GM13976 (cell line): Measurements from ENCODE around the gene TPTE2.

ENCODE experiments used
- DNase-seq: peaks from one replicate; pipeline ENCODE4 v3.0.0; 2012; ENCODE audit warnings: low spot score
- in situ Hi-C: fragments of 300-500 bp; cut with MboI; formaldehyde crosslinking; loops from one replicate; pipeline ENCODE4 v1.12.0; 2022; ENCODE audit warnings: low sequenced_read_pairs, mixed read lengths, inconsistent platforms; ENCODE audit not compliant: unreplicated experiment
- TF ChIP-seq, protein P1 (sequence below): IDR thresholded peaks from 2 replicates; pipeline ENCODE4 v1.5.1; 2012; ENCODE audit warnings: borderline replicate concordance, mild to moderate bottlenecking; ENCODE audit not compliant: insufficient read depth; ENCODE audit errors: extremely low read depth, missing control alignments, control extremely low read depth

The TPTE2 gene

DNA sequence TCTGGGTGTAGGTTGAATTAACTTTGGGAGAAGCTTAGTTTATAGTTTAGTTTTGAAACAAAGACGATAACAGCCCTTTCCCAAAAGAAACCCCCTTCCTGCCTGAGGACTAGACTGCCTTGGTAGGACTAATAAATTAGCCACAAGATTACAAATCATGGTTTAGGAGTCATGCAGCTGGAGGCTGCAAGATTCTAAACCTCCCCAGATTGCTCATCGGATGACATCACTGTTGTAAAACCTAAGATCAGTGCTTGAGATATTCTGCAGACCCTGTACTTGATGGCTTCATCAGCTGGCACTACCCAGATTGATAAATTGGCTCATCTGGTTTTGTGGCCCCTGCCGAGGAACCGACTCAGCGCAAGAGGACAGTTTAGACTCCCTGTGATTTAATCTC is 36.2 kb upstream of the TPTE2 start:
- no peak for DNase-seq
- TF ChIP-seq, protein P1, sequence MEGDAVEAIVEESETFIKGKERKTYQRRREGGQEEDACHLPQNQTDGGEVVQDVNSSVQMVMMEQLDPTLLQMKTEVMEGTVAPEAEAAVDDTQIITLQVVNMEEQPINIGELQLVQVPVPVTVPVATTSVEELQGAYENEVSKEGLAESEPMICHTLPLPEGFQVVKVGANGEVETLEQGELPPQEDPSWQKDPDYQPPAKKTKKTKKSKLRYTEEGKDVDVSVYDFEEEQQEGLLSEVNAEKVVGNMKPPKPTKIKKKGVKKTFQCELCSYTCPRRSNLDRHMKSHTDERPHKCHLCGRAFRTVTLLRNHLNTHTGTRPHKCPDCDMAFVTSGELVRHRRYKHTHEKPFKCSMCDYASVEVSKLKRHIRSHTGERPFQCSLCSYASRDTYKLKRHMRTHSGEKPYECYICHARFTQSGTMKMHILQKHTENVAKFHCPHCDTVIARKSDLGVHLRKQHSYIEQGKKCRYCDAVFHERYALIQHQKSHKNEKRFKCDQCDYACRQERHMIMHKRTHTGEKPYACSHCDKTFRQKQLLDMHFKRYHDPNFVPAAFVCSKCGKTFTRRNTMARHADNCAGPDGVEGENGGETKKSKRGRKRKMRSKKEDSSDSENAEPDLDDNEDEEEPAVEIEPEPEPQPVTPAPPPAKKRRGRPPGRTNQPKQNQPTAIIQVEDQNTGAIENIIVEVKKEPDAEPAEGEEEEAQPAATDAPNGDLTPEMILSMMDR, result no peak
- in situ Hi-C loops, result loop anchor here (25.0 kb wide), 2 partner anchors 360 to 935 kb away; no protein-coding TSS in a partner anchor

DNA sequence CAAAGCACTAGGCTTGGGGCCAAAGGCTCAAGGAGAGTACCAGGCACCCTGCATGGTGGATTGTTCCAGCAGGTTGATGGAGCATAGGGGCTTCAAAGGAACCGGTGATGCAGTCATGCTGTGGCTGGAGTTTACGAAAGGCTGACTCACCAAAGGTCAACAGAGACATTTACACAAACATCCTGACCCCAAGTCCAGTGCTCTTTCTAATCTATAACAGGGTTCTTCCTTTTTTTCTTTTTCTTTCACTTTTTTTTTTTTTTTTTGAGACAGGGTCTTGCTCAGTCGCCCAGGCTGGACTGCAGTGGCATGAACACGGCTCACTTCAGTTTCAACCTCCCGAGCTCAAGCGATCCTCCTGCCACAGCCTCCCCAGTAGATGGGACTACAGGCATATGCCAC is 35.6 kb upstream of the TPTE2 start:
- DNase-seq, result no peak
- in situ Hi-C loops, result loop anchor here (25.0 kb wide), 2 partner anchors 360 to 935 kb away; no protein-coding TSS in a partner anchor
- TF ChIP-seq, protein P1, result no peak

DNA sequence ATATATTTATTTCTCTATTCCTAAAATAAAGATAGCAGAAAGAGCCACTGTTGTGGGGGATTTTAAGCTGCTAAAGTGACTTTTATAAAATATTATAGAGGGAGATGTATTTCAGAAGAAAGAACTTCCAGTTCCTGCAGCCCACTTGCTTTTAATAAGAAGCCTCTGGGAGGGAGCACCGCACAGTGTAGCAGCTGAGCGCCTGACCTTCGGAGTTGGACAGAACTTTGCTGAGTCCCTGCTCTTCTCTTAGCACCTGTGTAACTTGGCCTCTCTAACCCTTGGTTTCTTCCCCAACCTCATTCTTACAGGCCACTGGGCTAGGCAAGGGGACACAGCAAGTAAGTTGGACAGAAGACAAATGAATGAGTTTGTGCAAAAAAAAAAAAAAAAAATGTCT is 34.8 kb upstream of the TPTE2 start:
- DNase-seq, result no peak
- in situ Hi-C loops, result loop anchor here (25.0 kb wide), 2 partner anchors 359 to 934 kb away; no protein-coding TSS in a partner anchor
- TF ChIP-seq, protein P1, result no peak

DNA sequence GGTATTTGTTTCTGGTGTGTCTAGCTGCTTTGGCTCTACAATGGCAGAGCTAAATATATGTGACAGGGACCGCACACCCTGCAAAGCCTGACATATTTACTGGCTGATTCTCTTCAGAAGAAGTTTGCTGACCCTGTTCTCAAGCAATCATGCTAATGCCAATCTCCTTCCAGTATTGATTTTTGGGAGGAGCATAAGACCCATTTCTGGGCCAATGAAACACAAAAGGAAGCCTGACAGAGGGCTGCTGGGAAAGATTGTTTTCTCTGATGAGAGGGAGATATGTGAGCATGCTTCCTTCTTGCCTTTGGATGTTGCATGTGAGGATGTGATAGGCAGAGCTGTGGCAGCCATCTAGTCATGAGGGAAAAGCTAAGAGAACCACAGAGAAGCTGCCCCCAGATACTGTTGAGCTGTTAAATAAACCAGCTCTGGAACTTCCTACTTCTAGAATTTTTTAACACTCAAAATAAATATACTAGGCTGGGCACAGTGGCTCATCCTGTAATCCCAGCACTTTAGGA is 31.4 kb upstream of the TPTE2 start:
- no peak for DNase-seq
- in situ Hi-C loops, result loop anchor here (25.0 kb wide), 2 partner anchors 355 to 930 kb away; no protein-coding TSS in a partner anchor
- TF ChIP-seq, protein P1, result no peak

DNA sequence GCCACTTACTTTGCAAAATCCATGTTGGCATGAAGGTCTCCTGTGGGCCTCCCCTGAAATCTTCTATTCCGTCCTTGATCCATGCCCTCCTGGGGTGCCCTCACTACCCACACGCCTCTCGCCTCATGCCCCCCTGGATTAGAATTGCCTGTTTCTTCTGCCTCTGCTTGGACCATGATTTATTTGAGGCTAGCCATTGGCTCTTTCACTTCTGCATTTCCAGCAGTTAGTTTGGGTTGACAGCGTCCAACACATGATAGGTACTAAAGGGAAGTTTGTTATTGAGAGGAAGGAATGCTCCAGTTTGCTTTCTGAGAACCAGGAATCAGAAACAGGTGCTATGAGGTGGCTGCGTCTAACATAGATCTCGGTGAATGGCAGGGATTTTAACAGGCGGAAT is 30.5 kb upstream of the TPTE2 start:
- TF ChIP-seq, protein P1, result no peak
- in situ Hi-C loops, result loop anchor here (25.0 kb wide), 2 partner anchors 355 to 930 kb away; no protein-coding TSS in a partner anchor
- no peak for DNase-seq

DNA sequence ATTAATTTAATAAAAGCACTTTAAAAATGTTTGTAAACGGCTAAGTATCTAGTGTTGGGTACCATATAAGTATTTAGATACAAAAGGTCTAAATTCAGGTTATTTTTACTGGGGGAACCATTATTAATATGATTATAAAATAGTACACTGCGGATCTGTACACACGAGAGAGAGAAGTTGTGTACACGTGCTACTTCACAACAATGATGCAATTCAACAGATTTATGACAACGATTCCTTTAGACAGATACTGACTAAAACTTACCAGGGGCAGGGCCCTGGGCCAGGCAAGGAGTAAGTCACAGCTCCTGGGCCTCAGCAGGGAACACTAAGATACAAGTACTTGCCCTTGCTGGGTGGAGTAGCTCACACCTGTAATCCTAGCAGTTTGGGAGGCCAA is 29.1 kb upstream of the TPTE2 start:
- no peak for DNase-seq
- in situ Hi-C loops, result loop anchor here (25.0 kb wide), 2 partner anchors 353 to 928 kb away; no protein-coding TSS in a partner anchor
- TF ChIP-seq, protein P1, result no peak

DNA sequence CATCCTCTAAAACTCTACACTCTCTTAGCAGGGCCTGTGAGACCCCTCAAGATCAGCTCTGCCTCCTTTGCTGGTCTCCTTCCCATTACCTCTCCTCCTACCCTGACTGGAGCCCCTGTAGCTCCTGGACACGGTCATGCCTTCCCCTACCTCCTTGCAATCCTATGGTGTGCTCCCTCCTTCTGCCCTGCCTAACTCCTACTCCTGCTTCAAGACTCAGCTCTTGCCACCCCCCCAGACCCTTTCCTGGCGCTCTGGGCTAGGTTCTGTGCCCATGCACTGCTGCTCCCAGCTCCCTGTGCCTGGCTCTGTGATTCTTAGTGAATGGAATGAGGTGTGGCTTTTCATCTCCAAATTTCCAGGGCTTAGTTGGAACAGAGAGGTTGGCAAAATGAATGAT is 28.0 kb upstream of the TPTE2 start:
- in situ Hi-C loops, result loop anchor here (25.0 kb wide), 2 partner anchors 352 to 927 kb away; no protein-coding TSS in a partner anchor
- TF ChIP-seq, protein P1, result no peak
- DNase-seq, result no peak
